A673 (cell line): ENCODE measurements around the gene ERFL.

Experiments used
- EZH2 ChIP-seq: fragments of 200-600 bp; sonication (generic); IDR thresholded peaks from 2 replicates; pipeline ENCODE4 v1.6.1; 2017; ENCODE audit warnings: borderline replicate concordance, low read depth, mild to moderate bottlenecking, mixed read lengths, antibody characterized with exemption, low read length; ENCODE audit not compliant: poor library complexity, severe bottlenecking
- TF ChIP-seq, protein P1 (sequence below): fragments of 300-800, 200-600 bp; sonication (generic); conservative IDR thresholded peaks from 2 replicates; pipeline ENCODE4 v1.5.1; 2017; ENCODE audit warnings: low read depth, mild to moderate bottlenecking, antibody characterized with exemption, low read length, moderate library complexity, mixed read lengths

DNA sequence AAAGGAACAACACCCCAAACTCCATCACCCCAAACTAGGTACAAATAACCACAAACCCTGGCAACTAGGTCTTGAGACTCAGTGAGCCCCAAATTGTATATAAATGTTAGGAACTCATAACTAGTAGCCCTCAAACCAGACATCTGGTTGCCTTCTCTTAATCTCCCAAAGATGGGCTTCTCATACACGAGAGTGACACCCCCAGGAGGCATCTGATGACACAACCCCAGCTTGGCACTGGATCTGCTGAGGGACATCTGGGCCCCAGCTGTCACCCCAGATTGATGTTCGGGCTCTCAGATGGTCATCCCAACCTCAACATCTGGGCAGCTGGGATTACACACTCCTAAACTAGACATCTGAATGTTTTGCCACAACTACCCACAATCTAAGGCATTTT is 16.1 kb upstream of the ERFL start:
- TF ChIP-seq EZH2, result no peak
- TF ChIP-seq, protein P1, sequence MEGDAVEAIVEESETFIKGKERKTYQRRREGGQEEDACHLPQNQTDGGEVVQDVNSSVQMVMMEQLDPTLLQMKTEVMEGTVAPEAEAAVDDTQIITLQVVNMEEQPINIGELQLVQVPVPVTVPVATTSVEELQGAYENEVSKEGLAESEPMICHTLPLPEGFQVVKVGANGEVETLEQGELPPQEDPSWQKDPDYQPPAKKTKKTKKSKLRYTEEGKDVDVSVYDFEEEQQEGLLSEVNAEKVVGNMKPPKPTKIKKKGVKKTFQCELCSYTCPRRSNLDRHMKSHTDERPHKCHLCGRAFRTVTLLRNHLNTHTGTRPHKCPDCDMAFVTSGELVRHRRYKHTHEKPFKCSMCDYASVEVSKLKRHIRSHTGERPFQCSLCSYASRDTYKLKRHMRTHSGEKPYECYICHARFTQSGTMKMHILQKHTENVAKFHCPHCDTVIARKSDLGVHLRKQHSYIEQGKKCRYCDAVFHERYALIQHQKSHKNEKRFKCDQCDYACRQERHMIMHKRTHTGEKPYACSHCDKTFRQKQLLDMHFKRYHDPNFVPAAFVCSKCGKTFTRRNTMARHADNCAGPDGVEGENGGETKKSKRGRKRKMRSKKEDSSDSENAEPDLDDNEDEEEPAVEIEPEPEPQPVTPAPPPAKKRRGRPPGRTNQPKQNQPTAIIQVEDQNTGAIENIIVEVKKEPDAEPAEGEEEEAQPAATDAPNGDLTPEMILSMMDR, result no peak
